Activated CD4-positive, alpha-beta T cell treated with anti-CD3 and anti-CD28 coated beads, Interleukin-10, Interleukin-2, amounts not matched to agents 100 ng/mL and 50 ng/mL, durations not matched to agents 16 hours and 8 hours (primary cell): ENCODE measurements around the gene TAF15.

Source experiments
- DNase-seq: peaks from one replicate; pipeline ENCODE4 v3.0.0-alpha.2; 2020

The TAF15 gene

GRCh38 chr17:35808962-35809854 lies at the start of gene TAF15:
TSS of gene TAF15 (plus strand) at chr17:35809484. CDS start at chr17:35809570, 86 bp downstream.
- peak; percentile 99 for DNase-seq

- no peak for DNase-seq
Observed at GRCh38 chr17:35760587-35760986, 48.7 kb upstream of the TAF15 start, which contains the start of gene C17orf50. TSS of gene C17orf50 (plus strand) at chr17:35760887. CDS start at chr17:35760942, 55 bp downstream.

GRCh38 chr17:35761601-35762000 lies 47.7 kb upstream of the TAF15 start:
- no peak for DNase-seq

GRCh38 chr17:35763767-35764122 lies 45.5 kb upstream of the TAF15 start:
- no peak for DNase-seq

GRCh38 chr17:35764123-35764991 lies 44.9 kb upstream of the TAF15 start:
- DNase-seq = peak; percentile 94

GRCh38 chr17:35765086-35765710 lies 44.1 kb upstream of the TAF15 start:
- no peak for DNase-seq

- DNase-seq = no peak
Observed at GRCh38 chr17:35765756-35766488, 43.4 kb upstream of the TAF15 start.

GRCh38 chr17:35766489-35766877 lies 42.8 kb upstream of the TAF15 start:
- DNase-seq = no peak

GRCh38 chr17:35766903-35767510 lies 42.3 kb upstream of the TAF15 start:
- DNase-seq = peak; percentile 34

GRCh38 chr17:35768797-35769196 lies 40.5 kb upstream of the TAF15 start:
- no peak for DNase-seq

- no peak for DNase-seq
Observed at GRCh38 chr17:35769895-35770486, 39.3 kb upstream of the TAF15 start.

GRCh38 chr17:35773129-35773528 lies 36.2 kb upstream of the TAF15 start:
- DNase-seq = no peak

GRCh38 chr17:35773679-35774425 lies 35.4 kb upstream of the TAF15 start:
- no peak for DNase-seq

GRCh38 chr17:35774499-35774898 lies 34.8 kb upstream of the TAF15 start:
- no peak for DNase-seq

- DNase-seq = no peak
Observed at GRCh38 chr17:35775039-35775438, 34.2 kb upstream of the TAF15 start.

GRCh38 chr17:35775583-35775982 lies 33.7 kb upstream of the TAF15 start:
- no peak for DNase-seq

GRCh38 chr17:35778641-35779196 lies 30.6 kb upstream of the TAF15 start:
- no peak for DNase-seq

GRCh38 chr17:35780950-35781349 lies 28.3 kb upstream of the TAF15 start:
- no peak for DNase-seq

GRCh38 chr17:35784895-35785294 lies 24.4 kb upstream of the TAF15 start:
- DNase-seq = no peak

GRCh38 chr17:35786941-35787432 lies 22.3 kb upstream of the TAF15 start:
- no peak for DNase-seq
